ENCODE data around the gene EP300. TPM values are rescaled to one million over a fixed set of nuclear protein-coding genes. Genes with fewer than 3 reads are reported as not detected.

EP300 gene
- total RNA-seq, 4 donors from 2014 or later: 28.0 to 76.5 (median 56.7) TPM

- TF ChIP-seq, protein P1, sequence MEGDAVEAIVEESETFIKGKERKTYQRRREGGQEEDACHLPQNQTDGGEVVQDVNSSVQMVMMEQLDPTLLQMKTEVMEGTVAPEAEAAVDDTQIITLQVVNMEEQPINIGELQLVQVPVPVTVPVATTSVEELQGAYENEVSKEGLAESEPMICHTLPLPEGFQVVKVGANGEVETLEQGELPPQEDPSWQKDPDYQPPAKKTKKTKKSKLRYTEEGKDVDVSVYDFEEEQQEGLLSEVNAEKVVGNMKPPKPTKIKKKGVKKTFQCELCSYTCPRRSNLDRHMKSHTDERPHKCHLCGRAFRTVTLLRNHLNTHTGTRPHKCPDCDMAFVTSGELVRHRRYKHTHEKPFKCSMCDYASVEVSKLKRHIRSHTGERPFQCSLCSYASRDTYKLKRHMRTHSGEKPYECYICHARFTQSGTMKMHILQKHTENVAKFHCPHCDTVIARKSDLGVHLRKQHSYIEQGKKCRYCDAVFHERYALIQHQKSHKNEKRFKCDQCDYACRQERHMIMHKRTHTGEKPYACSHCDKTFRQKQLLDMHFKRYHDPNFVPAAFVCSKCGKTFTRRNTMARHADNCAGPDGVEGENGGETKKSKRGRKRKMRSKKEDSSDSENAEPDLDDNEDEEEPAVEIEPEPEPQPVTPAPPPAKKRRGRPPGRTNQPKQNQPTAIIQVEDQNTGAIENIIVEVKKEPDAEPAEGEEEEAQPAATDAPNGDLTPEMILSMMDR (IDR thresholded peaks at IDR 0.05): no peak
- no peak for TF ChIP-seq POLR2A (IDR thresholded peaks at IDR 0.05)
- 95 to 98% methylated on average over 2 of the region's 2 CpGs for WGBS, 2 donors
- peaks cover 0 to 29% (median 2%) of the 10 kb centered on the region in 3 donors for H3K4me1 ChIP-seq
- H3K27ac ChIP-seq: no peak overlapping the region
- H3K9me3 ChIP-seq: no peaks in the 10 kb centered on the region
- DNase-seq: no peak
- peaks cover 0 to 83% (median 16%) of the 10 kb centered on the region in 3 donors for H3K36me3 ChIP-seq
- H3K4me3 ChIP-seq: no peak overlapping the region
- intact Hi-C loops (cut with DNase I): no loop called here
- H3K27me3 ChIP-seq: no peaks in the 10 kb centered on the region
Measured at GRCh38 chr22:41116342-41116741, 23.9 kb downstream of the EP300 start.

GRCh38 chr22:41117127-41117965, 25.0 kb downstream of the EP300 start:
- Histone ChIP-seq H3K27me3 (no peaks in the 10 kb centered on the region), H3K4me3 (no peak overlapping the region), H3K36me3 (peaks cover 0 to 80% (median 16%) of the 10 kb centered on the region in 3 donors), H3K9me3 (no peaks in the 10 kb centered on the region), H3K4me1 (peaks cover 0 to 29% (median 2%) of the 10 kb centered on the region in 3 donors), H3K27ac (no peak overlapping the region)
- intact Hi-C loops (cut with DNase I): no loop called here
- 79 to 82% methylated on average over 8 to 9 of the region's 9 CpGs for WGBS, 2 donors
- no peak for DNase-seq
- TF ChIP-seq, protein P1 (IDR thresholded peaks at IDR 0.05): no peak
- TF ChIP-seq POLR2A (IDR thresholded peaks at IDR 0.05): no peak

GRCh38 chr22:41123151-41123550, 30.8 kb downstream of the EP300 start:
- H3K27me3 ChIP-seq: no peaks in the 10 kb centered on the region
- intact Hi-C loops (cut with DNase I): no loop called here
- H3K9me3 ChIP-seq: no peaks in the 10 kb centered on the region
- H3K4me1 ChIP-seq: peaks cover 0 to 10% (median 0%) of the 10 kb centered on the region in 3 donors
- no peak overlapping the region for H3K27ac ChIP-seq
- no peak overlapping the region for H3K4me3 ChIP-seq
- peaks cover 13 to 95% (median 20%) of the 10 kb centered on the region in 3 donors for H3K36me3 ChIP-seq
- TF ChIP-seq, protein P1 (IDR thresholded peaks at IDR 0.05): no peak
- no peak for TF ChIP-seq POLR2A (IDR thresholded peaks at IDR 0.05)
- WGBS, 2 donors: 77 to 92% methylated on average over 2 of the region's 2 CpGs
- DNase-seq: no peak

DNA sequence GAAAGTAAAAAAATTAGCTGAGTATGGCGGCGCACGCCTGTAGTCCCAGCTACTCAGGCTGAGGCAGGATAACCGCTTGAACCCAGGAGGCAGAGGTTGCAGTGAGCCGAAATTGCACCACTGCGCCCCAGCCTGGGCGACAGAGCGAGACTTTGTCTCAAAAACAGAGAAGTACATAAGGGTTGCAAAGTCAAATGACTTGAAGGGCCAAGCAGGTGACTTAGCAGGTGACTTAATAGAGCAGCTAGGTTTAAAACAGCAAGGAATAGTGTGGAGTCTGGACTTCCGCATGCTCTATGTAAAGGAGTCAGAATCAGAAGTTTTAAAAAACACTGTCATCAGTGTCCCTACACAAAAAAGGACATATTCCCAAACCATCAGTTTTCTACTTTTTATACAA, 31.7 kb downstream of the EP300 start:
- peaks cover 15 to 95% (median 28%) of the 10 kb centered on the region in 3 donors for H3K36me3 ChIP-seq
- H3K27me3 ChIP-seq: no peaks in the 10 kb centered on the region
- H3K27ac ChIP-seq: no peak overlapping the region
- TF ChIP-seq, protein P1 (IDR thresholded peaks at IDR 0.05): no peak
- no peak for TF ChIP-seq POLR2A (IDR thresholded peaks at IDR 0.05)
- H3K9me3 ChIP-seq: no peaks in the 10 kb centered on the region
- intact Hi-C loops (cut with DNase I): no loop called here
- 94 to 96% methylated on average over 9 of the region's 9 CpGs for WGBS, 2 donors
- peaks cover 0 to 10% (median 0%) of the 10 kb centered on the region in 3 donors for H3K4me1 ChIP-seq
- no peak for DNase-seq
- no peak overlapping the region for H3K4me3 ChIP-seq

- no peaks in the 10 kb centered on the region for H3K9me3 ChIP-seq
- H3K27me3 ChIP-seq: no peaks in the 10 kb centered on the region
- H3K36me3 ChIP-seq: peaks cover 15 to 98% (median 35%) of the 10 kb centered on the region in 3 donors
- 95 to 97% methylated on average over 3 to 5 of the region's 5 CpGs for WGBS, 2 donors
- H3K4me1 ChIP-seq: peaks cover 0 to 10% (median 0%) of the 10 kb centered on the region in 3 donors
- intact Hi-C loops (cut with DNase I): no loop called here
- H3K4me3 ChIP-seq: no peak overlapping the region
- H3K27ac ChIP-seq: no peak overlapping the region
- TF ChIP-seq, protein P1 (IDR thresholded peaks at IDR 0.05): no peak
- TF ChIP-seq POLR2A (IDR thresholded peaks at IDR 0.05): no peak
- no peak for DNase-seq
Measured at GRCh38 chr22:41127451-41127850, 35.1 kb downstream of the EP300 start.
